Body of pancreas (tissue), 4 donors: ENCODE results near the gene SPTBN2. TPM values are rescaled to one million over a fixed set of nuclear protein-coding genes. Genes with fewer than 3 reads are reported as not detected.

Experiments
- ATAC-seq: fragments of 150-250 bp; one replicate; pipeline ENCODE4 v1.9.1; 2016
- DNase-seq, 4 donors: peaks; one replicate each; pipeline ENCODE4 v3.0.0-alpha.2; 2019
- H3K27ac ChIP-seq, 4 donors: fragments of 200-600 bp; sonication (generic); 1 replicate in 3 of 4; 2 replicates in 1 of 4; pipeline versions ENCODE4 v1.5.1 to v1.6.1; 2016 to 2019; ENCODE audit warnings: mild to moderate bottlenecking in 1 of 4, mixed read lengths in 1 of 4, moderate library complexity in 1 of 4
- H3K27me3 ChIP-seq, 2 donors: fragments of 200-600 bp; sonication (generic); one replicate each; pipeline ENCODE4 v1.6.0; 2016; ENCODE audit warnings: mild to moderate bottlenecking in 1 of 2
- H3K36me3 ChIP-seq, 2 donors: fragments of 200-600 bp; sonication (generic); replicated peaks in 1 of 2; 2 replicates each; pipeline ENCODE4 v1.5.1; 2016; ENCODE audit warnings: low read depth in 2 of 2; ENCODE audit not compliant: insufficient read depth in 1 of 2
- H3K4me1 ChIP-seq: fragments of 200-600 bp; sonication (generic); one replicate; pipeline ENCODE4 v1.6.0; 2016
- H3K4me3 ChIP-seq, 2 donors: fragments of 200-600 bp; sonication (generic); 1 replicate in 1 of 2; 2 replicates in 1 of 2; pipeline ENCODE4 v1.5.1; 2016 to 2019
- H3K9me3 ChIP-seq, 3 donors: fragments of 200-600 bp; sonication (generic); 1 replicate in 2 of 3; 2 replicates in 1 of 3; pipeline ENCODE4 v1.5.1; 2016
- POLR2A ChIP-seq, 3 donors: fragments of 450-650 bp; IDR thresholded peaks; one replicate each; pipeline ENCODE4 v1.6.1; 2016; ENCODE audit warnings: antibody characterized with exemption in 3 of 3, mild to moderate bottlenecking in 2 of 3
- WGBS, 2 donors: methylation state at CpG; one replicate each; pipeline ENCODE4 v1.1.5; 2017; 5-methylcytosine and 5-hydroxymethylcytosine counted together
- intact Hi-C: fragments of 100-400 bp; cut with DNase I; formaldehyde crosslinking; loops from one replicate; pipeline ENCODE4 v1.15.1; 2023
- total RNA-seq, 2 donors: library from RNA; depleted of rRNA; stranded (reverse); fragments of >200 nt; gene quantifications; one replicate each; pipeline ENCODE4 v1.1.0, GENCODE V29; 2016
- TF ChIP-seq, protein P1 (sequence below), 7 experiments: fragments of 450-650 bp in 4 of 7; fragments of 200-600 bp in 3 of 7; sonication (generic) in 3 of 7; IDR thresholded peaks; one replicate each; pipeline ENCODE4 v1.5.1; 2016 to 2019; ENCODE audit warnings: antibody characterized with exemption in 7 of 7

SPTBN2 gene
- total RNA-seq, 2 donors from 2014 or later: 40.0 to 52.1 TPM

DNA sequence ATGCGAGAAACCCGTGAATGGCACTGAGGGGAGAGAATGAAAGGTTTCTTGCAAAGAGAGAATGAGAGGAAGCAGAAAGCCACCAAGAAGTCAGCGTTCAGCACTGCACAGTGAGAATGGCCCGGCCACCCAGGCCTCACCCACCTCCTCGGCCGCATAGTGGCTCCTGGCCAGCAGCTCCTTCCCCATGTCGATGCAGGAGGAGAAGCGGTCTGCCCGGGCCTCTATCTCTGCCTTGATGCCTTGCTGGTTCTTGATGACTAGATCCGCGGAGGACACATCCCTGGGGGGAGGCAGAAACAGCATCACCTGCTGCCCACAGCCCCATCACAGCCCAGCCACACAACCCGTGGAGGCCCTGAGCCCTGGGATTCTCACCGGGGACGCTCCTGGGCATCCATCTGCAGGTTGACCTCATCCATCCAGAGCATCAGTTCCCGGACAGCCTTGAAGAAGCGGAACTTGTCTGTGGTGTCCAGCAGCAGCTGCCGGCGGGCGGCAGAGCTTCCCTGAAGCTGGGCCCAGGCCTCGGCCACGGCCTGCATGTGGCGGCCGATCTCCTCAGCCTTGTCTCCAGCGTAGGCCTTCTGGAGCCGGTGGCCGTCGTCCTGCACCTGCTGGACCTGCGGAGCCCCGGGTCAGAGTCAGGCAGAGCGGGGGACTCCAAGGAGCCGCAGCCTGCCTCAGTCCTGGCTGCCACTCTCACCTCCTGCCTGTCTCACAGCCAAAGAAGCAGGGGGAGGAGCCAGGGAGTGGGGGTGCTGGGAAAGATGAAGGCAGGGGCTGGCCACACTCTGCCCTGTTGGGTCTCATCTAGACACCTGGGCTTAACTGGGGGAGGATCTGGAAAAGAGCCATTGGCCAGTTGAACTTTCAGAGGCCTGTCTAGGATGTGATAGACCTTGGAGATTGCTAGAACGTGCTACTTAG, 39.1 kb downstream of the SPTBN2 start:
- H3K9me3 ChIP-seq: no peaks in the 10 kb centered on the region
- TF ChIP-seq, protein P1, sequence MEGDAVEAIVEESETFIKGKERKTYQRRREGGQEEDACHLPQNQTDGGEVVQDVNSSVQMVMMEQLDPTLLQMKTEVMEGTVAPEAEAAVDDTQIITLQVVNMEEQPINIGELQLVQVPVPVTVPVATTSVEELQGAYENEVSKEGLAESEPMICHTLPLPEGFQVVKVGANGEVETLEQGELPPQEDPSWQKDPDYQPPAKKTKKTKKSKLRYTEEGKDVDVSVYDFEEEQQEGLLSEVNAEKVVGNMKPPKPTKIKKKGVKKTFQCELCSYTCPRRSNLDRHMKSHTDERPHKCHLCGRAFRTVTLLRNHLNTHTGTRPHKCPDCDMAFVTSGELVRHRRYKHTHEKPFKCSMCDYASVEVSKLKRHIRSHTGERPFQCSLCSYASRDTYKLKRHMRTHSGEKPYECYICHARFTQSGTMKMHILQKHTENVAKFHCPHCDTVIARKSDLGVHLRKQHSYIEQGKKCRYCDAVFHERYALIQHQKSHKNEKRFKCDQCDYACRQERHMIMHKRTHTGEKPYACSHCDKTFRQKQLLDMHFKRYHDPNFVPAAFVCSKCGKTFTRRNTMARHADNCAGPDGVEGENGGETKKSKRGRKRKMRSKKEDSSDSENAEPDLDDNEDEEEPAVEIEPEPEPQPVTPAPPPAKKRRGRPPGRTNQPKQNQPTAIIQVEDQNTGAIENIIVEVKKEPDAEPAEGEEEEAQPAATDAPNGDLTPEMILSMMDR (IDR thresholded peaks at IDR 0.05): no peak
- no peak for TF ChIP-seq POLR2A (IDR thresholded peaks at IDR 0.05)
- ATAC-seq (no peak), DNase-seq (no peak)
- H3K27ac ChIP-seq: no peak overlapping the region
- no peaks in the 10 kb centered on the region for H3K4me1 ChIP-seq
- no peak overlapping the region for H3K4me3 ChIP-seq
- intact Hi-C loops: no loop called here
- 89 to 93% methylated on average over 10 to 29 of the region's 32 CpGs for WGBS, 2 donors
- H3K36me3 ChIP-seq: peaks cover 0 to 2% of the 10 kb centered on the region in 2 donors
- H3K27me3 ChIP-seq: no peaks in the 10 kb centered on the region

DNA sequence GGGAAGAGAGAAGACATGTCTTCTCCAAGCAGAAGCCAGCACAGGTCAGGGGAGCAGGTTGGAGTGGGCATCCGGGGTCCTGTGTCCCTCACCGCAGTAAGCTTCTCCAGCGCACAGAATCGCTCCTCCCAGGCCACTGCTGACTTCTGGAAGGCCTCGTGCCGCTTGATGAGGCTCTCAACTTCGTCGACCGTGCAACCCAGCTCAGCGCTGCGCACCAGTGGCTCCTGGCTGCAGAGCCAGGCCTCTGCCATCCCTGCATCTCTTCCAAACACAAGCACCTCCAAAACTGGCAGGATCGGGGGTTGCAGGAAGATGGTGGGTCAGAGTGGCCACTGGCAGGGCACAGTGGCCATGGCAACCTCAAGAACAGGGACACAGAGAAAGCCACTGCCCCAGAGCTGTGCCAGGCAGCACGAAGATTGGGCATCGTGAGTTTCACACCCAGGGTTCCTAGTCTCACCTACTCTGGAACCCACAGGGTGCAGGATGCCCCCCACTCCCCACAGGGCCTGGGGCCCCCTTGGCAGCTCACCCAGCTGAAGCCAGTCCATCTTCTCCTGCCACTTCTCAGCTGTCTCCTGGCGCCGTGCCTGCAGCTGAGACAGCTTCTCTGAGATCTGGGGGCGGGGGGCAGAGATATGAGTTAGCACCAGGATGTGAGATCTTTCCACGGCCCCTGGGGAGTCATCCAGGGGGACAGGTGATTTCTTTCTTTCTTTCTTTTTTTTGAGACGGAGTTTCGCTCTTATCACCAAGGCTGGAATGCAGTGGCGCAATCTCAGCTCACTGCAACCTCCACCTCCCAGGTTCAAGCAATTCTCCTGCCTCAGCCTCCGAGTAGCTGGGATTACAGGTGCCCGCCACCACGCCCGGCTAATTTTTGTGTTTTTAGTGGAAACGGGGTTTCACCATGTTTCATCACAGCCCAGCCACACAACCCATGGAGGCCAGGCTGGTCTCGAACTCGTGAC, 40.2 kb downstream of the SPTBN2 start:
- H3K4me1 ChIP-seq: no peaks in the 10 kb centered on the region
- no peaks in the 10 kb centered on the region for H3K27me3 ChIP-seq
- 81 to 87% methylated on average over 21 to 26 of the region's 28 CpGs for WGBS, 2 donors
- DNase-seq: no peak
- H3K9me3 ChIP-seq: no peaks in the 10 kb centered on the region
- TF ChIP-seq POLR2A (IDR thresholded peaks at IDR 0.05): no peak
- TF ChIP-seq, protein P1 (IDR thresholded peaks at IDR 0.05): no peak
- H3K4me3 ChIP-seq: no peak overlapping the region
- no peak overlapping the region for H3K27ac ChIP-seq
- intact Hi-C loops: no loop called here
- H3K36me3 ChIP-seq: peaks cover 0 to 2% of the 10 kb centered on the region in 2 donors
- no peak for ATAC-seq

DNA sequence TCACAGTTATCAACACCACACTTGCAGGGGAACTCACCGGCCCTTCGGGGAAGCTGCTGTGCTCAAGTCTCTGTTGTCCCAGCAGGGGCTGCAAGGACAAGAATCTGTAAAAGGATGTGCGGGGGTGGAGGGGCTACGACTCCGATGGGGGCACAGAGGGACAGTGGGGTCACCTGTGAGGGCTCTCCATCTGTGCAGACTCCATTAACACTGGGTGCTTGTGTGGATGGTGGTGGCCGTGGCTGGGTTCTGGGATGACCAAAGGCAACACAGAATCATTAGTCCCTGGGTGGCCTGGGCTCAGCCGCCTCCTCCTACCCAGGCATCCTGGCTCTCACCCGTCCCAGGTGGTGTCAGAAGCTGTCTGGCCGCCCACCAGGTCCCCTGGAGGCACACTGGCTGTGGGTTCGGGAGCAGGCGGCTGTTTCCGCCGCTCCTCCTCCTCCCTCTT, 41.2 kb downstream of the SPTBN2 start:
- Histone ChIP-seq H3K4me3 (no peak overlapping the region), H3K27me3 (no peaks in the 10 kb centered on the region), H3K27ac (no peak overlapping the region), H3K36me3 (peaks cover 0 to 2% of the 10 kb centered on the region in 2 donors), H3K9me3 (no peaks in the 10 kb centered on the region), H3K4me1 (no peaks in the 10 kb centered on the region)
- 89 to 92% methylated on average over 12 to 13 of the region's 13 CpGs for WGBS, 2 donors
- ATAC-seq (no peak), DNase-seq (no peak)
- no peak for TF ChIP-seq POLR2A (IDR thresholded peaks at IDR 0.05)
- TF ChIP-seq, protein P1 (IDR thresholded peaks at IDR 0.05): no peak
- intact Hi-C loops: no loop called here

DNA sequence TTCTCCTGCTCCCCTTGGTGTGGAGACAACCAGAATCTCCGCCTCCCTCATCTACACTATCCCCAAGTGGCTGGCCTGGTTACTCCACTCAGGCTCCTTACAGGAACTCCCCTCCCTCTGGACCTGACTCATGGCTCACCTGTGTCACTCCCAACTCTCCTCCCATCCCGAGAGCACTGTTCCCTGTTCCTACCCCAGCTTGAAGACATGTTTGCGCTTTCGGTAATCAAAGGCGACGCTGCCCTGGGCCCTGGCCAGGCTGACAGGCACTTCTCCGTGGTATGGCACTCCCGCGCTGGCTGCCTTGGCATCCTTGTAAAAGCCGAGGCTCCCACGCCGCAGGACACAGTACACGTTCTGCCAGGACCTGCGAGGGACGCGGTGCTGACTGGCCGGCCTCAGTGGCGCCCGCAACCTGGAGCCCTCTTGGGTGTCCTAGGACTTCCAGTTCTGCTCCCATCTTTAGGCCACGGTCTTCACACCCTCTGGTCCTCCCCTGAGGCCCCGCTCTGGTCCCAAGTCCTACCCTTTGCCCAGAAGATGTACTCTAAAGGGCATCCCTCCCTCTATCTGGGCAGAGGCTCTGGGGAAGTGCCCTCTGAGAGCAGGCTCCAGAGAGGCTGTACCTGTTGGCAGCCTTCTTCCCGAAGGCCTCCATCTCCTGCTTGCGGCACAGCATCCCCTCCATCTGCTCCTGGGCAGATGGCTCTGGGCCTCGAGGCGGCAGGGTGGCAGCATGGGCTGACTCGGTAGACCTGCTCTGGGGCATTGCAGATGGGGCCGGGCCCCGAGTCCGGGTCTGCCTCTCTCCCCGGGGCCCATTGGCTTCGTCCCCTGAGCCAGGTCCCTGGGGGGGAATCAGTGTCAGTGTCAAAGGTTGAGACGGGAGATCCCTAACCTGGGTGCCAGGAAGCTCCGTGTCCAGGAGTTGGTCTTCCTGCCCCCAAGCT, 41.9 kb downstream of the SPTBN2 start:
- Histone ChIP-seq H3K4me3 (no peak overlapping the region), H3K27ac (no peak overlapping the region), H3K27me3 (no peaks in the 10 kb centered on the region), H3K9me3 (no peaks in the 10 kb centered on the region), H3K4me1 (no peaks in the 10 kb centered on the region), H3K36me3 (peaks cover 0 to 2% of the 10 kb centered on the region in 2 donors)
- ATAC-seq (no peak), DNase-seq (no peak)
- TF ChIP-seq, protein P1 (IDR thresholded peaks at IDR 0.05): no peak
- no peak for TF ChIP-seq POLR2A (IDR thresholded peaks at IDR 0.05)
- intact Hi-C loops: no loop called here
- WGBS, 2 donors: 93 to 96% methylated on average over 13 to 26 of the region's 33 CpGs
